ENCODE results near the gene ETV2.

DNA sequence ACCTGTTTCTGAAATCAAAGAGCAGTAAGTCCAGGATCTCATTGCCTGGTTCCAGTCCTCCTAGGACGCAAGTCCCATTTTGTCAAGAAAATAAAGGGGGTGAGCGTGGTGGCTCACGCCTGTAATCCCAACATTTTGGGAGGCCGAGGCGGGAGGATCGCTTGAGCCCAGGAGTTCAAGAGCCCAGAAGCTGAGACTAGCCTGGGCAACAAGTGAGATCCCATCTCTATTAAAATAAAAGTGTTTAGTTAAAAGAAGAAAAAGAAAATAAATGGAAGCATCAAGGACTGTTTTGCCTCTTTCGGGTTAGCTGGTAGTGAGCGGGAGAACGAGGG is 29.4 kb upstream of the ETV2 start:
- TF ChIP-seq, protein P1, sequence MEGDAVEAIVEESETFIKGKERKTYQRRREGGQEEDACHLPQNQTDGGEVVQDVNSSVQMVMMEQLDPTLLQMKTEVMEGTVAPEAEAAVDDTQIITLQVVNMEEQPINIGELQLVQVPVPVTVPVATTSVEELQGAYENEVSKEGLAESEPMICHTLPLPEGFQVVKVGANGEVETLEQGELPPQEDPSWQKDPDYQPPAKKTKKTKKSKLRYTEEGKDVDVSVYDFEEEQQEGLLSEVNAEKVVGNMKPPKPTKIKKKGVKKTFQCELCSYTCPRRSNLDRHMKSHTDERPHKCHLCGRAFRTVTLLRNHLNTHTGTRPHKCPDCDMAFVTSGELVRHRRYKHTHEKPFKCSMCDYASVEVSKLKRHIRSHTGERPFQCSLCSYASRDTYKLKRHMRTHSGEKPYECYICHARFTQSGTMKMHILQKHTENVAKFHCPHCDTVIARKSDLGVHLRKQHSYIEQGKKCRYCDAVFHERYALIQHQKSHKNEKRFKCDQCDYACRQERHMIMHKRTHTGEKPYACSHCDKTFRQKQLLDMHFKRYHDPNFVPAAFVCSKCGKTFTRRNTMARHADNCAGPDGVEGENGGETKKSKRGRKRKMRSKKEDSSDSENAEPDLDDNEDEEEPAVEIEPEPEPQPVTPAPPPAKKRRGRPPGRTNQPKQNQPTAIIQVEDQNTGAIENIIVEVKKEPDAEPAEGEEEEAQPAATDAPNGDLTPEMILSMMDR (conservative IDR thresholded peaks at IDR 0.05; ENCODE audit: low read depth, low read length): no peak
- no peak for TF ChIP-seq EZH2 (IDR thresholded peaks at IDR 0.05; ENCODE audit: borderline replicate concordance, low read depth, low read length, poor library complexity, severe bottlenecking)
